Tibial artery (tissue), 4 donors: ENCODE measurements around the gene GXYLT1.
"Not testable (repeated sequence)": the region's sequence is repeated elsewhere in the genome, so short reads cannot be mapped to it uniquely, and the experiment has no call there.

Experiments used
- DNase-seq, 2 donors: peaks; one replicate each; pipeline ENCODE4 v3.0.0-alpha.2; 2019
- H3K27ac ChIP-seq, 2 donors: fragments of 200-600 bp; sonication (generic) in 1 of 2; 1 replicate in 1 of 2; 2 replicates in 1 of 2; pipeline ENCODE4 v1.5.1; 2018 to 2019; ENCODE audit warnings: mild to moderate bottlenecking in 1 of 2
- H3K27me3 ChIP-seq, 2 donors: fragments of 200-600 bp; sonication (generic) in 1 of 2; one replicate each; pipeline versions ENCODE4 v1.5.1 to v1.6.0; 2016 to 2019
- H3K36me3 ChIP-seq, 3 donors: fragments of 200-600 bp; sonication (generic) in 2 of 3; one replicate each; pipeline ENCODE4 v1.5.1; 2016 to 2019; ENCODE audit warnings: mild to moderate bottlenecking in 2 of 3
- H3K4me1 ChIP-seq, 4 donors: fragments of 200-600 bp; sonication (generic) in 2 of 4; 1 replicate in 3 of 4; 2 replicates in 1 of 4; pipeline ENCODE4 v1.5.1; 2016 to 2019
- H3K4me3 ChIP-seq, 2 donors: fragments of 200-600 bp; sonication (generic) in 1 of 2; 1 replicate in 1 of 2; 2 replicates in 1 of 2; pipeline ENCODE4 v1.5.1; 2018 to 2019; ENCODE audit warnings: mild to moderate bottlenecking in 2 of 2
- H3K9me3 ChIP-seq, 3 donors: fragments of 200-600 bp; sonication (generic) in 1 of 3; one replicate each; pipeline ENCODE4 v1.5.1; 2016 to 2019
- CTCF ChIP-seq, 2 experiments: fragments of 200-600 bp in 1 of 2; fragments of 450-650 bp in 1 of 2; IDR thresholded peaks; one replicate each; pipeline ENCODE4 v1.5.1; 2017 to 2019; ENCODE audit warnings: antibody characterized with exemption in 2 of 2, mild to moderate bottlenecking in 1 of 2, moderate library complexity in 1 of 2
- intact Hi-C: fragments of 100-400 bp; cut with DNase I; formaldehyde crosslinking; loops from one replicate; pipeline ENCODE4 v1.15.0; 2023; ENCODE audit warnings: low total_unique reads

Gene GXYLT1

GRCh38 chr12:42144408-42145196, at the start of gene GXYLT1:
TSS of gene GXYLT1 (minus strand) at chr12:42144874. CDS start at chr12:42144646, 228 bp downstream.
- Histone ChIP-seq H3K27me3 (no peaks in the 10 kb centered on the region), H3K27ac (peak within 1 kb of the TSS; percentile 75 to 92), H3K36me3 (no peaks in the 10 kb centered on the region), H3K4me1 (peaks cover 0 to 14% (median 12%) of the 10 kb centered on the region in 4 donors), H3K4me3 (peak within 1 kb of the TSS; percentile 68 to 91), H3K9me3 (no peaks in the 10 kb centered on the region)
- no peak for TF ChIP-seq CTCF (IDR thresholded peaks at IDR 0.05)
- DNase-seq: peak; percentile 89 to 95
- intact Hi-C loops: no loop called here

GRCh38 chr12:42192686-42193085, 48.0 kb upstream of the GXYLT1 start:
- H3K9me3 ChIP-seq: no peaks in the 10 kb centered on the region
- TF ChIP-seq CTCF (IDR thresholded peaks at IDR 0.05): no peak
- intact Hi-C loops: no loop called here

GRCh38 chr12:42192258-42192657, 47.6 kb upstream of the GXYLT1 start:
- intact Hi-C loops: no loop called here
- Histone ChIP-seq H3K4me3 (no peak overlapping the region), H3K27me3 (no peaks in the 10 kb centered on the region), H3K27ac (no peak overlapping the region), H3K36me3 (peaks cover 2 to 17% (median 11%) of the 10 kb centered on the region in 3 donors), H3K4me1 (no peaks in the 10 kb centered on the region), H3K9me3 (no peaks in the 10 kb centered on the region)
- DNase-seq: no peak
- no peak for TF ChIP-seq CTCF (IDR thresholded peaks at IDR 0.05)

More at GRCh38 chr12:42192686-42193085, 48.0 kb upstream of the GXYLT1 start:
- Histone ChIP-seq H3K27me3 (no peaks in the 10 kb centered on the region), H3K4me3 (no peak overlapping the region), H3K4me1 (no peaks in the 10 kb centered on the region), H3K27ac (no peak overlapping the region), H3K36me3 (peaks cover 2 to 17% (median 11%) of the 10 kb centered on the region in 3 donors)
- DNase-seq: no peak

- no peak for DNase-seq
- no peak for TF ChIP-seq CTCF (IDR thresholded peaks at IDR 0.05)
- Histone ChIP-seq H3K36me3 (peaks cover 2 to 13% (median 11%) of the 10 kb centered on the region in 3 donors), H3K9me3 (no peaks in the 10 kb centered on the region), H3K27ac (no peak overlapping the region), H3K4me3 (no peak overlapping the region), H3K27me3 (no peaks in the 10 kb centered on the region), H3K4me1 (no peaks in the 10 kb centered on the region)
- intact Hi-C loops: no loop called here
These were observed 45.7 kb upstream of the GXYLT1 start for GRCh38 chr12:42190376-42190775.

- H3K27ac ChIP-seq, H3K4me1 ChIP-seq, H3K9me3 ChIP-seq, H3K4me3 ChIP-seq, DNase-seq, intact Hi-C loops, H3K27me3 ChIP-seq: not testable (repeated sequence)
- peaks cover 0 to 16% (median 15%) of the 10 kb centered on the region in 3 donors for H3K36me3 ChIP-seq
These were observed 43.6 kb upstream of the GXYLT1 start for GRCh38 chr12:42188275-42188674.

- peaks cover 0 to 14% (median 11%) of the 10 kb centered on the region in 3 donors for H3K36me3 ChIP-seq
- TF ChIP-seq CTCF (IDR thresholded peaks at IDR 0.05): no peak
- no peaks in the 10 kb centered on the region for H3K4me1 ChIP-seq
- H3K27me3 ChIP-seq: no peaks in the 10 kb centered on the region
- intact Hi-C loops: no loop called here
- DNase-seq: no peak
- H3K27ac ChIP-seq: no peak overlapping the region
- H3K9me3 ChIP-seq: no peaks in the 10 kb centered on the region
- no peak overlapping the region for H3K4me3 ChIP-seq
These were observed 43.1 kb upstream of the GXYLT1 start for GRCh38 chr12:42187799-42188198.
